ENCODE data around the gene C1QTNF2.

DNA sequence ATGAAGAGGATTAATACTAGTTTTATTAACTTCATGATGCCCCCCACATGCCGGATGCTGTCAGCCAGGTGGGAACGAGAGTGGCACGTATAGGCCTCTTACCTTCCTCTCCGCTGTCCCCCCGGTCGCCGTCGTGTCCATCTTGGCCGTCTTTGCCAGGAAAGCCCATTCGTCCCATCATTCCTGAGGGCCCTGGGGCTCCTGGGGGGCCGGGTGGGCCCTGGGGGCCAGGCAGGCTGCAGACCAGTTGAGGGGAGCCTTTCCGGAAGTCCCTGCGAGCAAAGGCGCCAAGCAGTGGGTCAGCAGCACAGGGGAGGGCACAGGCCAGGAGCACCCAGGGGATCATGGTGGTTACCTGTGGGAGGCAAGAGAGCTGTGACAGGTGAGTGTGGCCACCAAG lies 15.8 kb downstream of the C1QTNF2 start:
- no peak for TF ChIP-seq EZH2 (IDR thresholded peaks at IDR 0.05; ENCODE audit: borderline replicate concordance, insufficient read depth, low read length, poor library complexity, severe bottlenecking)
- no peak for TF ChIP-seq TAF1 (IDR thresholded peaks at IDR 0.05; ENCODE audit: low read depth)
- TF ChIP-seq EP300 (conservative IDR thresholded peaks at IDR 0.05; ENCODE audit: poor library complexity, severe bottlenecking): no peak
- TF ChIP-seq, protein P1, sequence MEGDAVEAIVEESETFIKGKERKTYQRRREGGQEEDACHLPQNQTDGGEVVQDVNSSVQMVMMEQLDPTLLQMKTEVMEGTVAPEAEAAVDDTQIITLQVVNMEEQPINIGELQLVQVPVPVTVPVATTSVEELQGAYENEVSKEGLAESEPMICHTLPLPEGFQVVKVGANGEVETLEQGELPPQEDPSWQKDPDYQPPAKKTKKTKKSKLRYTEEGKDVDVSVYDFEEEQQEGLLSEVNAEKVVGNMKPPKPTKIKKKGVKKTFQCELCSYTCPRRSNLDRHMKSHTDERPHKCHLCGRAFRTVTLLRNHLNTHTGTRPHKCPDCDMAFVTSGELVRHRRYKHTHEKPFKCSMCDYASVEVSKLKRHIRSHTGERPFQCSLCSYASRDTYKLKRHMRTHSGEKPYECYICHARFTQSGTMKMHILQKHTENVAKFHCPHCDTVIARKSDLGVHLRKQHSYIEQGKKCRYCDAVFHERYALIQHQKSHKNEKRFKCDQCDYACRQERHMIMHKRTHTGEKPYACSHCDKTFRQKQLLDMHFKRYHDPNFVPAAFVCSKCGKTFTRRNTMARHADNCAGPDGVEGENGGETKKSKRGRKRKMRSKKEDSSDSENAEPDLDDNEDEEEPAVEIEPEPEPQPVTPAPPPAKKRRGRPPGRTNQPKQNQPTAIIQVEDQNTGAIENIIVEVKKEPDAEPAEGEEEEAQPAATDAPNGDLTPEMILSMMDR (IDR thresholded peaks at IDR 0.05; ENCODE audit: poor library complexity, severe bottlenecking): no peak
- TF ChIP-seq POLR2AphosphoS5 (IDR thresholded peaks at IDR 0.05): no peak

All from neural cell (in vitro differentiated cells).